Prostate gland (tissue), 2 donors: ENCODE data around the gene DZANK1. TPM values are rescaled to one million over a fixed set of nuclear protein-coding genes. Genes with fewer than 3 reads are reported as not detected.

Source experiments
- DNase-seq: peaks from one replicate; pipeline ENCODE4 v3.0.0-alpha.2; 2019; ENCODE audit warnings: low spot score
- H3K27ac ChIP-seq, 2 donors: fragments of 200-600 bp; sonication (generic); 2 replicates each; pipeline ENCODE4 v1.5.1; 2017 to 2019
- H3K27me3 ChIP-seq: fragments of 200-600 bp; sonication (generic); replicated peaks from 2 replicates; pipeline ENCODE4 v1.5.1; 2019; ENCODE audit not compliant: insufficient read depth
- H3K36me3 ChIP-seq, 2 donors: fragments of 200-600 bp; sonication (generic); 1 replicate in 1 of 2; 2 replicates in 1 of 2; pipeline versions ENCODE4 v1.5.1 to v1.8.1; 2017 to 2019
- H3K4me1 ChIP-seq: fragments of 200-600 bp; sonication (generic); replicated peaks from 2 replicates; pipeline ENCODE4 v1.5.1; 2019
- H3K4me3 ChIP-seq, 2 donors: fragments of 200-600 bp; sonication (generic); 2 replicates each; pipeline ENCODE4 v1.5.1; 2017 to 2019
- H3K9me3 ChIP-seq: fragments of 200-600 bp; sonication (generic); 2 replicates; pipeline ENCODE4 v1.5.1; 2017
- CTCF ChIP-seq, 4 experiments: fragments of 200-600 bp in 2 of 4; fragments of 450-650 bp in 2 of 4; sonication (generic) in 2 of 4; IDR thresholded peaks; 1 replicate in 3 of 4; 2 replicates in 1 of 4; pipeline ENCODE4 v1.5.1; 2016 to 2019; ENCODE audit warnings: antibody characterized with exemption in 4 of 4, mild to moderate bottlenecking in 2 of 4, moderate library complexity in 2 of 4
- POLR2A ChIP-seq: fragments of 450-650 bp; IDR thresholded peaks from one replicate; pipeline ENCODE4 v1.6.1; 2016; ENCODE audit warnings: antibody characterized with exemption, mild to moderate bottlenecking
- POLR2AphosphoS5 ChIP-seq: sonication (generic); formaldehyde crosslinking; IDR thresholded peaks from one replicate; pipeline ENCODE4 v1.6.1; 2017; ENCODE audit warnings: antibody characterized with exemption
- WGBS: methylation state at CpG from one replicate; pipeline ENCODE4 v1.1.5; 2018; 5-methylcytosine and 5-hydroxymethylcytosine counted together
- intact Hi-C: fragments of 100-400 bp; cut with DNase I; formaldehyde crosslinking; loops from one replicate; pipeline ENCODE4 v1.14.2; 2022
- total RNA-seq, 2 donors: library from RNA; depleted of rRNA; stranded (reverse); fragments of >200 nt; gene quantifications; one replicate each; pipeline ENCODE4 v1.1.0, GENCODE V29; 2016

Gene DZANK1
- total RNA-seq, 2 donors from 2014 or later: 2.0 to 7.1 TPM

- no peak for DNase-seq
- Histone ChIP-seq H3K27ac (peak overlapping the region in 1 of 2 donors; percentile 50), H3K27me3 (no peaks in the 10 kb centered on the region), H3K36me3 (no peaks in the 10 kb centered on the region), H3K4me1 (no peaks in the 10 kb centered on the region), H3K9me3 (no peaks in the 10 kb centered on the region), H3K4me3 (no peak overlapping the region)
- 90% methylated on average over 3 of the region's 3 CpGs for WGBS
- TF ChIP-seq CTCF (IDR thresholded peaks at IDR 0.05): no peak
- no peak for TF ChIP-seq POLR2AphosphoS5
- no peak for TF ChIP-seq POLR2A
- intact Hi-C loops: no loop called here
Measured at GRCh38 chr20:18497603-18498002, 30.8 kb upstream of the DZANK1 start.

DNA sequence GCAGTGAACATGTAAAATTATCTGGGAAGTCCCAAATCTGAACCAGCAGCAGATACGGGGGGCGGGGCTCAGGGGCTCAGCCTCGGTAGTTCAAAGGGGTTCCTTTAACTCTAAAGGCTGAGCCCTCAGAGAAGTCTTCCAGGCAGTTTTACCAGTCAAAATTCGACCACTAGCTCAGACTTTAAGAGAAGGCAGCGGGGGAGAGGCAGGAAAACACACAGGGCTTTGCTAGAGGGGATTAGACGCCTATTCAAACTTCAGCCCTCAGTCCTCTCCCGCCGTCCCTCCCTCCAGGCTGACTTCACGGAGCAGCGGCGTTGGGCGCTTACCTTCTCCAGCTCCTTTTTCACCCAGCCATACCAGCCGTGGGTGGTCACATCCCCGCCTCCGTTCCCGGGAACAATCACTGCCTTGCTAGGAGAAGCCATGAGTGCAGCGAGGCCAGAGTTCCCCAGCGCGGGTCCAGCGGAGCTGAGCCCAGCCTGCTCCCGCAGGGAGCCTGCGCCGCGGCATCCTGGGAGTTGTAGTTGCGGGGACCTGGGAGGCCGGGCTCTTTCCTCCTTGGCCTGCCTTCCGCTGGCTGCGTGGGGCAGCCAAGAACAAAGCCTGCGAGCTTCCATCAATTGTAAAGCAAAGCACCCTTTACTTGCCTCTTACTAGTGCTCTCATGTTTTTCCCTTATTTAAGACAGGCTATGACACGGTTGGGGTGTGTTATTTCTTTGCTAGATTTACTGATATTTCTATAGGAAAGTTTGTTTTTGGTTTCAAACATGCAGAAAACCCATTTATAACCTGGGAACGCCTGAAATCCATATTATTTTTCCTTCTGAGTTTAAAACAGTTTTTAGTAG lies 30.1 kb upstream of the DZANK1 start, which contains the start of gene RBBP9:
RBBP9 (minus strand) TSS at position 486 of the 853 bp plus-strand sequence; CDS start at position 428, 58 bp downstream.
- H3K9me3 ChIP-seq: no peaks in the 10 kb centered on the region
- peak; percentile 23 for TF ChIP-seq POLR2A
- no peak for TF ChIP-seq CTCF (IDR thresholded peaks at IDR 0.05)
- peak; percentile 58 for TF ChIP-seq POLR2AphosphoS5
- no peaks in the 10 kb centered on the region for H3K4me1 ChIP-seq
- 3% methylated on average over 27 of the region's 31 CpGs for WGBS
- H3K27ac ChIP-seq: peak within 1 kb of the TSS; percentile 50 to 67
- no peaks in the 10 kb centered on the region for H3K36me3 ChIP-seq
- intact Hi-C loops: no loop called here
- peak; percentile 74 for DNase-seq
- H3K27me3 ChIP-seq: no peaks in the 10 kb centered on the region
- peak within 1 kb of the TSS; percentile 50 to 67 for H3K4me3 ChIP-seq

DNA sequence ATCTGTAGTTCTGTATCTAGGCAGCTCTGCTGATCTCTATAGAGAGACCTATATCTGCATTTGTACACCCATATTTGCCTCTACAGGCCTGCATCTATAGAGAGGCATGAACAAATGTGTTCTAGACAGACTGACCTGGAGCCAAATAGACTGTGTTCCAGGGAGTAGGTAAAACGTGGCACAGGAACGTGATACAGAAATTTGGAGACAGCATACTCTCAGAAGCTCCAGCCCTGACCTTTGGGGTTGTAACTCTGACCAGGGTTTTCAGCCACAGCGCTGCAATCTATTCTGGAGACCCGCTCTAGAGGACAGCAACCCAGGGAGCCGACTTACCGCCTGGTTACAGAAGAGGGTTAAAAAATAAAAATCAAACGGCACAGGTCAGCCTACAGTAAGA lies 29.2 kb upstream of the DZANK1 start:
- Histone ChIP-seq H3K4me1 (no peaks in the 10 kb centered on the region), H3K27me3 (no peaks in the 10 kb centered on the region), H3K36me3 (no peaks in the 10 kb centered on the region), H3K4me3 (no peak overlapping the region), H3K9me3 (no peaks in the 10 kb centered on the region), H3K27ac (no peak overlapping the region)
- no peak for DNase-seq
- TF ChIP-seq POLR2AphosphoS5 (no peak), POLR2A (no peak), CTCF (IDR thresholded peaks at IDR 0.05) (no peak)
- intact Hi-C loops: no loop called here
- 12% methylated on average over 7 of the region's 7 CpGs for WGBS

GRCh38 chr20:18488301-18488700 lies 21.5 kb upstream of the DZANK1 start:
- H3K4me3 ChIP-seq: no peak overlapping the region
- WGBS: 98% methylated on average over 3 of the region's 3 CpGs
- no peaks in the 10 kb centered on the region for H3K27me3 ChIP-seq
- peaks cover 0 to 3% of the 10 kb centered on the region in 2 donors for H3K36me3 ChIP-seq
- no peak for TF ChIP-seq POLR2AphosphoS5
- TF ChIP-seq CTCF (IDR thresholded peaks at IDR 0.05): no peak
- TF ChIP-seq POLR2A: no peak
- no peaks in the 10 kb centered on the region for H3K9me3 ChIP-seq
- H3K4me1 ChIP-seq: no peaks in the 10 kb centered on the region
- H3K27ac ChIP-seq: no peak overlapping the region
- intact Hi-C loops: no loop called here
- no peak for DNase-seq

GRCh38 chr20:18481596-18481995 lies 14.8 kb upstream of the DZANK1 start:
- H3K36me3 ChIP-seq: peaks cover 0 to 3% of the 10 kb centered on the region in 2 donors
- DNase-seq: no peak
- H3K27ac ChIP-seq: no peak overlapping the region
- intact Hi-C loops: no loop called here
- no peak overlapping the region for H3K4me3 ChIP-seq
- no peaks in the 10 kb centered on the region for H3K27me3 ChIP-seq
- WGBS: 93% methylated on average over 4 of the region's 4 CpGs
- H3K9me3 ChIP-seq: no peaks in the 10 kb centered on the region
- TF ChIP-seq POLR2A: no peak
- TF ChIP-seq POLR2AphosphoS5: no peak
- no peak for TF ChIP-seq CTCF (IDR thresholded peaks at IDR 0.05)
- no peaks in the 10 kb centered on the region for H3K4me1 ChIP-seq
